Inflammatory macrophage treated with lipopolysaccharide for 4 hours (primary cell): ENCODE results near the gene ERCC4.

ENCODE experiments used
- DNase-seq: peaks from one replicate; pipeline ENCODE4 v3.0.0-alpha.2; 2020

The ERCC4 gene

DNA sequence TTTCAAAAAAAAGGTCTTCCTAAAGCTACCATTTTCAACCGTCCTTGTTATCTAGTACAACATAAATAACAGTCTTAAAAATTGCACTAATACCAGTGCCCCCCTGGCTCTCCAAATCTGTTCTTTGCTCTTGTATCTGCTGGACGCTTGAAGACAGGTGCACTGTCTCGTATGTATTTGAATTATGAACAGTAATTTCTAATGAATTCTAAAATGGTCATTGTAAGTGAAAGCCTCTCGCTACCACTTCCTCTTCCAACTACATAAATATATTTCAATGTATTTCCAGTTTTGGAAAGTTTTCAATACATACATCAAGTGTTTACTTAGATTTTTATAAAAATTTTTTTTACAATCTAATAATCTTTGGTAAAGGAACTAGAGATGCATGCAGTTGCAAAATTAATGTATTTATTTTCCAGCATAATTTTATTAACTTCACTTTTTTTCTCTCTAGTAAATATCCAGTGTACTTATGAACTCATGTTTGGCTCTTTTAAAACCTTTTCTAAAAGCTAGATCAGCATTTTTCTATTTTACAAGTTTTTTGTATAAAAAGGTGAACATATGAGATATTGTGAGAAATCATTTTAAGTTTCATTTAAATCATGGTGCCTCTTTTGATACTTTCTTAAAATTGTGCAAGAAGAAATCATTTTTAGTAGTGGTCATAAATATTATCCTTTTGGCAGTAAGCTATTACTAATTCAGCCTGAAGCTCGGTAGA lies 31.0 kb downstream of the ERCC4 start:
- DNase-seq, result peak; percentile 11

DNA sequence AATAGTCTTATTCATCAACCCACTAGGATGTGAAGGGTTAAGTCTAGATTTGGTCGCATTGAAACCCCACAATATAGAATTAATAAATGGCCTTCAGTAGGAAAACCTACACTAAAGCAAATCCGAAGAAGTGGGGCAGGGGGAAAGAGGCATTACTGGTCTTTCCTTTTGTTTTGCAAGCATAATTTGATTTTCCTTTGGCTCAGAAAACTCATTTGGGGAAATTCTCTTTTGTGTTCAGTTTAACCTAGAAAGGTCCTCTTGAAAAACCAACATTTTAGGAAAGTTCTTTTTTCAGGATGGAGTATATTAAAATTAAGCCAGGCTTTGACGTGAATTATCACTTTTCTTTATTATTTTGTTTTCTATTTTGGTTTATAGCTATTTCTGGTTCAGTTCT lies 31.7 kb downstream of the ERCC4 start:
- DNase-seq, result no peak

DNA sequence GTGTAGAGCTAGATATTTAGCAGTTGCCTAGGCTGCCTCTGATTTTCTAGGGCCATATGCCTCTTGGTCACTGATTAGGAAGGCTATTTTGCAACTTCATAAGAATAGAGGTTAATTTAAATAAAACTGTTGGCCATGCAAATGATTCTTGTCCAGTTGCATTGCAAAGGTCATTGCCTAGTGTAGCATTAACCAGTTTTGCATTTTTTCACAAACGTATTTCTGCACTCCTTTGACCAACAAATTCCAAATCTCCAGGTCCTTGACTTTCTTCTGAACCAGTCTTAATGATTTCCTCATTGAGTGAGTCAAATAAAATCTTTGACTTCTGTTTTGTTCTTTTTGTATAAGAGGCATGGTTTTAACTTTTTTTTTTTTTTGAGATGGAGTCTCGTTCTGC lies 33.5 kb downstream of the ERCC4 start:
- no peak for DNase-seq

DNA sequence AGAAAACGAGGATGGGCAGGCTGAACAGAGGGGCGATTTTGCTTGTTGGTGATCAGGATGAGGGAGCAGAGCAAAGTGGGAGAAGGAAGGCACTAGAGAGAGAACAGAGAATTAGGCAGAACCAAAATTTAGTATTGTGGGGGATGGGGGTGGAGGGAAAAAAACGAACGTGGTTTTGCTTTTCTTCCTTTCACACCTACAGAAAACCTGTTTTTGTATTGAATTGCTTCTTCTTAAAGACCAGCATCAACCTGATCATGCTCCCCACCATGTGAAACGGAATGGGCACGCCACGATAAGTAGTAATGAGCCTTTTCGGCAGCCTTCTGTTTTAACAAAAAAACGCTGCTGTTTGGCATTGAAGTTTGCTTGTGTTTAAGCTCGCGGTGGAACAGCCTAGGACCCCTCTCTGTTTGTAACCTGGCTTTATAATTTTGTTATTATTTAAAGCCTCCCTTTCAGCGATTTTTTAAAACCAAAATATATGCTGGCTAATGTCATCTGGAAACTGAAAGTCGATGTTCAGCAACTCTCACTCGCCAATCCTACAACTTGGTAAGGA lies 36.8 kb downstream of the ERCC4 start:
- DNase-seq, result peak; percentile 49

DNA sequence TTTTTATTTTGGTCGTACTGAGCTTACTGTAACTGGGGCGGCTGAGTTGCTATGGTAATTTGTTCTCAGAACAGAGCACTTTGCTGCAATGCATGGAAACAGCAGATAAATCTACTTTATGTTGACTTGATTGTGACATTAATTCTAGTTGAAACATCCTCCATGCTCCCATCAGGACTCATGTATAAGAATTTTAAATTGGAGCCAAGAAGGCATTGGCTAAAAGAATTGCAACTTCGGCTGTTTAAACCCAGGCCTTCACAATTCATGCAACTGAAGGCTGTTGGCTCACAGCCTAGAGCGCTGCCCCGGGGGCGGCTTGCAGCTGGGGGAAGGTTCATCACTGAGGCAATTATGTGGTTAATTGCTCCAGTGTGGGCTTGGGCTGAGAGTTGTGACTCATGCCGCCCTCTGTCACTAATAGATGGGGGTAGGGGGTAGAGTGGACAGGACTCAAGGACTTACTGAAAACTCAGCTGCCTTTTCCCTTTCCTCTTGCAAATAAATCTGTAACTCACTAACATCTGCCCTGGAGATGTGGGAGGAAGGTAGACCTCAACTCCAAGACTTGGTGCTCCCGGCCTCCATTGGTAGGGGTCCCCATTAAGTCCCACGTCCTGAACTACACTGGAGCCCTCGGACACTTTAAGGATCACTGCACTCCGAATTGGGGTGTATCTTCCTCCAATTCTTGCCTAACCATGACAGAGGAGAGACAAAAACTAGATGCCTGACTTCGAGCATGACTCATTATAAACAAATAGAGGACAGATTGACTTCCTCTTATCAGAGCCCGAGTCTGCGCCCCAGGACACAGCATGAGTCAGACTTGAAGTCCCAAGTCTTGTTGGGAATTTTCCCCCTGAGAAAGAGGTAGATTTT lies 37.5 kb downstream of the ERCC4 start:
- peak; percentile 95 for DNase-seq

DNA sequence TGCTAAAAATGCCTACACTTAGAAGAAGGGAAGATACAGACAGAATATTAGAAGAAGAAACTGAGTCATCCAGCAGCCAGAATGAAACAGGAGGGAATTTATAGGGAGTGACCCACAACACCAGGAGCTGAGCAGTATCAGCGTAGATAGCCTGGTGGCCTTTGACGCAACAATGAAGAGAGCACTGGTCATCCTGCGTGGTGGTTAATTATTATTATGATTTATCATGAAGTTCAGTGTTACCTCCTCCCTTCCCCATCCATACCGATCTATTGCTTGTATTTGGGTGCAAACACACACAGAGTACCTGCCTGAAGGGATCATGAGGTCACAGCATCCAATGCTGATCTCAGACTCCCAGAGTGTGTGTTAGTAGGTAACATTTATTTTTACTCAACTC lies 38.5 kb downstream of the ERCC4 start:
- peak; percentile 15 for DNase-seq

DNA sequence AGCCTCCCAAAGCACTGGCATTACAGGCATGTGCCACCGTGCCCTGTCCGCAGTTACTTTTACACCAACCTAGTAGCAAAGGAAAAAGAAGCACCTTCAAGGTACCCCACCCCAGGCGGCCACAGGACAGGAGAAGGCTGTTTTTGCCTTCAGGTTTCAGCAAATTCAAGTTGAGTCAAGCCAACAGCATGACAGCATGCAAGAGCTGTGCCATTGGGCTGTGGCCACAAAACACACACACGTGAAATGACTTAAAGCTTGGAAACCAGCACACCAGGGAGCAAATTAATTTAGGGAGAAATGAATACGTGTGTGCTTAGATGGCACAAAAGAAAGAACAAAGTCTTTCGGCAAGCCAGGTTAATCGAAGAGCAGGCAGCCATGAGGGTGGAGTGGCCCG lies 39.7 kb downstream of the ERCC4 start:
- no peak for DNase-seq

DNA sequence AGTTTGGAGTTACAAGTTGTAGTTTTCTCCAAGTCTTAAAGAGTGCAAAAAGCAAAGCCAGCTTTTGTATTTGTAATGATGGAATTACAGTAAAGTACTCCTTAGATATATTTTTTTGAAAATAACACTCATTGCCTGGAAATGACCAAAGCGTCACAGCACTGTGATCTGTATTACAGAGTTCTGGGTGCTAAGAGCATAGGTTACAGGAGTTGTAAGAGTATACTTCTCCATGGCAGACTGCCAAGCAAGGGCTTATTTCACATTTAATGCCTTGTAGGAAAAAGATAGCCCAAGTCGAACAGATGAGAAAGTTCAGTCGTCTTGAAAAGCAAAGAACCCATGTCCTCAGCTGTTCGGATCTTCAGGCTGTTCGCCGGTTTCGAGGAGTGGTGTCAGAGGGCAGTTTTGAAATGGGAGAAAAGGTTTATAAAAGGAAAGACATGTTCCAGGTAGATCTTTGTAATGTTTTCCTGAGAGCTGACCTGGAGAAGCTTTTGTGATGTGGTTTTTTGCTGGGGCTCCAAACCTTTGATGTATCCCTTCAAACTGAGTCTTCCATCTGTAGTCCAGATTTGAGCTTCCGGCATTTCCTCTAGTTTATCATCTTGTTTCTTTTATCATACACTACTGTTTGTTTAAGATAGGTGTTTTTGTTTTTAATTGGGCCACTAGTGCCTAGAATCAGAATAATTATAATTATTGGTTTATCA lies 41.3 kb downstream of the ERCC4 start:
- DNase-seq, result no peak

DNA sequence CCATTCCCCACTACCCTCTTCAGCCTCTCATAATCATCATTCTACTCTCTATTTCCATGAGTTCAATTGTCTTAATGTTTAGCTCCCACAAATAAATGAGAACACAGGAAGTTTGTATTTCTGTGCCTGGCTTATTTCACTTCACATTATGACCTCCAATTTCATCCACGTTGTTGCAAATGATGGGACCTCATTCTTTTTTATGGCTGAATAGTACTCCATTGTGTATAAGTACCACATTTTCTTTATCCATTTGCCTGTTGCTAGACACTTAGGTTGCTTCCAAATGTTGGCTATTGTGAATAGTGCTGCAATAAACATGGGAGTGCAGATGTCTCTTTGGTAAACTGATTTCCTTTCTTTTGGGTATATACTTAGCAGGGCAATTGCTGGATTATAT lies 42.3 kb downstream of the ERCC4 start:
- DNase-seq, result no peak

DNA sequence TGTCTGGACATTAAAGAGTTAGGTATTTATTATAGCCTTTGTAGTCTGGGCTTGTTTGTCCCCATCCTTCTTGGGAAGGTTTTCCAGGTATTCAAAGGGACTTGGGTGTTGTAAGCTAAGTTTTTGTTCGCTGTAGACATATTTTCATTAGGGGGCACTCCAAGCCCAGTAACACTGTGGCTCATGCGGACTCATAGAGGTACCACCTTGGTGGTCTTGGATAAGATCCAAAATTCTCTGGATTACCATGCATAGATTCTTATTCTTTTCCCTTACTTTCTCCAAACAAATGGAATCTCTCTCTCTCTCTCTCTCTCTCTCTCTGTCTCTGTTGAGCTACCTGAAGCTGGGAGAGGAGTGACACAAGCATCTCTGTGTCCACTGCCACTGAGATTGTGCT lies 48.9 kb downstream of the ERCC4 start:
- DNase-seq, result no peak

DNA sequence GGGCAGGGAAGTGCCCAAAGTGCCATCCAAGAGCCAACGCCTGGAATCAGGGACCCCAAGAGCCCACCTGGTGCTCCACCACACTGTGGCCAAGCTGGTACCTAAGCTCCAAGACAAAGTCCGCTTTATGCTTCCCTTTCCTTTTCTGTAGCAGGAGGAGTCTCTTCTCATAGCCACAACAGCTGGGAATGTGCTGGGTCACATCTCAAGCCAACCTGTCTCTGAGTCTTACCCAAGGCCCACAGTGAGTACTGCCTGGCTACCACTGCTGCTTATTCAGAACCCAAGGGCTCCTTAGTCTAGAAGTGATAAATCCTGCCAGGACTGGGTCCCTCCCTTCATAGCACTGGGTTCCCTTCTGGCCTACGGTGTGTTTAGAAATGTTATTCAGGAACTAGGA lies 49.8 kb downstream of the ERCC4 start:
- DNase-seq, result no peak

DNA sequence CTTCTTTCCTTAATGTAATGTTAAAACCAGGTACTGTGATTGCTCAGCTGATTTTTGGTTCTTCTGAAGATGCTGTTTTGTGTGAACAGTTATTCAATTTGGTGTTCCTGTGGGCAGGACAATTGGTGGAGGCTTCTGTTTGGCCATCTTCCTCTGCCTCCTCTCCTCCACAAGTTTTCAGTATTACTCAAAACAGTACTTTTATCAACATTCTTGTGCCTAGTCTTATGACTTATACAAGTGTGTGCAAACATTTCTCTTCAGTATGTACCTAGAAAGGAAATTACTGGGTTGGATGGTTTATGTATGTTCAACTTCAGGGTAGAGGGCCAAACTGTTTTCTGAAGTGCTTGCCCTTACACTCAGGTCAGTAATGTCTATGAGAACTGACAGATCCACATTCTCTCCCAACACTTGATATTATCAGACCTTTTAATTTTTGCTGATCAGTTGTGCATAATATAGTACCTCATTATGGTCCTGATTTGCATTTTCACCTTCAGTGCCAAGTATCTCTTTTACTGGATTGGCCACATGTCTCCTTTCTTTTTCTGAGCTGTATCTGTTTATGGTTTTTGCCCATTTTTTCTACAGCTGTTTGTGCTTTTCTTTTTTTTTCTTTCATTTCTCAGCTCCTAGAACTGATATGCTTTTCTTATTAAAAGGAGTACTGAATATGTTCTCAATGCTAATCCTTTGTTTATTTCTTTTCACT lies 50.9 kb downstream of the ERCC4 start:
- no peak for DNase-seq

DNA sequence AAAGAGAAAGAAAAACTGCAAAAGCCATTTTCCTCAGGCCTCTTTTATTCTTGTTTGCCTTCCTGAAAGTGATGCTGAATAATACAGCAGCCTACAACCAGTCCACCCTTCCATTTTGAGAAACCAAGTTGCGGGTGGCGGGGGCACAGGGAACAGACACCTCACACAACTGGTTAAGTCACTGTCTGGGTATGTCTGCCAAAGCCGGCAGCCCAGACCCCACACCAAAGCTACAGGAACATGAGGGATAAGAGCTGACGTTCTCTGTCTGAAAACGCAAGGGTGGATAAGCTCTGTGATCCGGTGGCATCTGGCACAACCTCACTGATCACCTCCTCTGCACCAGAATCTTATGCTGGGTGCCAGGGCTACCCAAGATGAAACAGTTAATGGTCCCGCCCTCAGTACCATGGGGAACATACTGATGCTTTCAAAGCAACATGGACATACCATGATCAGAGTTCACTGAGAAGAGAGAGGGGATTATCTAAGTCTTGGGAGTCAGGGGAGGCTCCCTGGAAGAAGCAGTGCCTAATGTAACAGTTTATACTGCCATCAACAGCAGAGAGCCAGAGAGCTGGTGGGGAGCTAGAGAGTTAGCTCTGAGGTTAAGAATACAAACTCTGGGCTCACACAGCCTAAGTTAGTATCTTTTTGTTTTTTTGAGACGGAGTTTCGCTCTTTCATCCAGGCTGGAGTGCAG lies 53.5 kb downstream of the ERCC4 start:
- DNase-seq, result no peak

DNA sequence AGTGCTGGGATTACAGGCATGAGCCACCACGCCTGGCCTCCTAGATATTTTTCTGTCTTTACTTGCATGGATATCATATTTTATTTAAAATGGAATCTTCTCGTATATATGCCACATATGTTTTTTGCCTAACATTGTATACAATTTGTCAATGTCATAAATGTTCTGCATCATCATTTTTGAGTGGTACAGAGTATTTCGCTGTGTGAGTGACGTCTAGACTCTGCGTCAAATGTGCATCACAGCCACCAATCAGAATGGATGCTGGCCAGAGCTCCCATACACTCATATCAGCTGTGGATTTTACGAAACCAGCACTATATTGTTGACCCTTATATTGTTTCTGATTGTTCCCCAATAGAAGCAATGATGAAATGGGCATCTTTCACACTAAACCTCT lies 57.2 kb downstream of the ERCC4 start:
- DNase-seq, result no peak

DNA sequence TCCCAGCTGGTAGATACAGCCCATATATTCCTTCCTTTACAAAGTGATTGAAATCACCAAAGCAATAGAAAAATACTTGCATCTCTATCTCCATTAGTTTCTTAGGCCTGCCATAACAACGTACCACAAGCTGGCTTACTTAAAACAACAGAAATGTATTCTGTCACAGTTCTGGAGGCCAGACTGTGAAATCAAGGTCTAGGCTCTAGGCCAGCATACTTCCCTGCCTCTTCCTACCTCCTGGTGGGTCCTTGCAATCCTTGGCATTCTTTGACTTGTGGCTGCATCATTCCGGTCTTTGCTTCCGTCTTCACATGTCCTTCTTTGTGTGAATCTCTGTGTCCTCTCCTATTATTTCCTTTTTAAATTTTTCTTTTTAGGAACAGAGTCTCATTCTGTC lies 62.5 kb downstream of the ERCC4 start:
- no peak for DNase-seq

DNA sequence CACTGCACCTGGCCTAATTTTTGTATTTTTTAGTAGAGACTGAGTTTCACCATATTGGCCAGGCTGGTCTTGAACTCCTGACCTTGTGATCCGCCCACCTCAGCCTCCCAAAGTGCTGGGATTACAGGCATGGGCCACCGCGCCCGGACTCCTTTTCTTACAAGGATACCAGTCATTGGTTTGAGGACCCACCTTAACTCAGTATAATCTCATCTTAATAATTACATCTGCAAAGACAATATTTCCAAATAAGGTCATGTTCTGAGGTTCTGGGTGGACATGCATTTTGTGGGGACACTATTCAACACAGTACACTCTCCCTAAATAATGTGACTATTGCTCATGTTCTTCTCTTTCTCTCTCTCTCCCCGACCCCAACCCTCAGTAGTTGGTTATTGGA lies 63.7 kb downstream of the ERCC4 start:
- DNase-seq, result no peak

DNA sequence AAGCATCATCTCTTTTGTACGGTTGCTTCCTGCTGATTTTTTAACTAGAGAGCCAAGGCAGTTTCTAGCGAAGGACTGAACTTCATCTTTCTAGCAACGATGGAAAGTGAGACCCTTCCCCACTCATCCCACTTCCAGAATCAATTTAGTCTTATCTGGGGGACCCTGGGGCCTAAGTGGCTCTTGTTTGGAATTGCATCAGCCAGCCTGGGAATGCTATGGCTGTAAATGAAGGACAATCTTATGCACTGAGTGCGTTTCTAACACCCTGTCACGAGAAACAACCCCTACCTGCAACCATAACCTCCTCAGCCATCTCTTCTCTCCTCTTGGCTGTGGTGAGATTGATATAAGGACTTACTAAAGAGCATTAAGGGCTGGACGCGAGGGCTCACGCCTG lies 64.8 kb downstream of the ERCC4 start:
- no peak for DNase-seq

DNA sequence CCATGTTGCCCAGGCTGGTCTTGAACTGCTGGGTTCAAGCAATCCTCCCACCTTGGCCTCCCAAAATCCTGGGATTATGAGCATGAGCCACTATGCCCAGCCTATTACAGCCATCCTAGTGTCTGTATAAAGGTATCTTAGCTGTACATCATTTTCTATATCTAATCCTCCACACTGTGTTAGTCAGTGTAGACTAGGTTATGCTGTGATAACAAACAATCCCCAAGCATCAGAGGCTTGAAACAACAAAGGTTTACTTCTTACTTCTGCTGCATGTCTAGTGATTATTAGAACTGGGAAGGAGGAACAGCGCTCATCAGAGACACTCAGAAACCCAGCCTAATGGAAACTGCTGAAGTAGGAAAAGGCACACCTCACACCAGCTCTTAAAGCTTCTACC lies 68.1 kb downstream of the ERCC4 start:
- DNase-seq, result no peak

DNA sequence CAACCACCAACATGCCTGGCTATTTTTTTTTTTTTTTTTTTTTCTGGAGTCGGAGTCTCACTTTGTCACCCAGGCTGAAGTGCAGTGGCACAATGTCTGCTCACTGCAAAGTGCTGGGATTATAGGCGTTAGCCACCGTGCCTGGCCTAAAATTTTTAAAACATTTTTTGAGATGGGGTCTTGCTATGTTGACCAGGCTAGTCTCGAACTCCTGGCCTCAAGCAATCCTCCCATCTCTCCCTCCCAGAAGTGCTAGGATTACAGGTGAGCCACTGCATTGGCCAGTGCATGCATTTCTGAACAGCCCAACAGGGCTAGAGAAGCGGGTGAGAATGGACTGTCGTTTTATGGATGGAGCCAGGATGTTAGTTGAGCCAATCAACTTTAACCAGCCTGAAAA lies 72.4 kb downstream of the ERCC4 start:
- DNase-seq, result no peak

DNA sequence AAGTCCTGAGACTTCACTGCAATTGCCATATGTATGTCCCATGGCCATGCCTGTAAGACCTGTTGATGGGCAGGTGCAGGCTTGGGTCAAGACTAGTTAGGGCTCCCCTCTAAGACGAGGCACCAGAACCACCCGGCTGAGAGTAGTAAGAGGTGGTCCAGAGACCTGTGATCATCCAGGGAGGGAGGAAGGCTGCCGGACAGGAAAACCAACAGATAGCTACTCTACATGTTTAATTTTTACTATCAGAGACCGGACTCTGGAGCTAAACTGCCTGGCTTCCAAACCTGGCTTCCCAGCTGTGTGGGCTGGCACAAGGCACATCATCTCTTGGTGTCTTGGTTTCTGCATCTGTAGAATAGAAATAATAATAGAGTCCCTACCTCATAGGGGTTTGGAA lies 73.0 kb downstream of the ERCC4 start:
- DNase-seq, result no peak

DNA sequence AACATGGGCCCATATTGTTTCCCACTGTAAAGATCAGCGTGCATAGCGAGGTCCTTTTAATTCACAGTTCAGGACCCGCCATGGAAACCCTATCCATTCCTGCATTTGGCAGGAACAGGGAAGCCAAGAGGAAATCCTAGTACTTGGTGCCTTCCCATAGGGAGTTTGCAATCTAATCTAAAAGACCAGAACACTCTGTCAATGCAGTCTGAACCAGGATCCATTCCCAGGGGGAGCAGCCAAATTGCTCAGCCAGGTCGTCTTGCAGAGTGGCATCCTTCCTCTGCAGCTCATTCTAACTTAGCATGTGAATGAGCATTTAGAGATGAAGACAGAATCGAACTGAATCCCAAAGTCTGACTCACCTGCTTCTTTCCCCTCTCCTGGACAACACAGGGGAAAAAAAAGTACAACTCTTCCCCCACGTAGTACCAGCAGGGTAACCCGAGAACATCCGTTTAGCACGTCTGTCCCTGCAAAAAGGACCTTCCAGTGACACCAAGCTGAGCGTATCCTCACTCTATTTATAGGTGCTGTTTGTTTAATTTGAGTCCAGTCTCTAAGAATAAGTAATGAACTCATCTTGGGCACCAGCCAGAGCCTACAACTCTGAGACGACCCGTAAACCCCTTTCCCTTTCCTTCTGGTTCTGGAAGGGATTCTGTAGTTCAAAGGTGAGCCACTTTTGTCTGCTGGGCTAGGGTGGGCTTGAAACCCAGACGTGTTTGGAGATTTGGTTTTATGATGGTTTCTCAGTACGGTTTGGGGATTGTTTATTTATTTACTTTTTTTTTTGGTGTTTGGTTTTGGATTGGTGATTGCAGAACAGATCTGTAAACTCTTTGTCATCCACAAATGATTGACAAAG lies 74.5 kb downstream of the ERCC4 start:
- DNase-seq, result no peak
